Stomach smooth muscle (tissue), 2 donors: ENCODE results near the gene KCNH2.
A peak's percentile ranks its signal among the peaks of the same experiment; 100 is the strongest.
"Not testable (repeated sequence)": the region's sequence is repeated elsewhere in the genome, so short reads cannot be mapped to it uniquely, and the experiment has no call there.

Source experiments
- H3K27ac ChIP-seq: one replicate; pipeline ENCODE4 v1.7.0; 2013; ENCODE audit warnings: mild to moderate bottlenecking, low read length, inconsistent platforms
- H3K27me3 ChIP-seq, 2 donors: one replicate each; pipeline ENCODE4 v1.7.0; 2013; ENCODE audit warnings: low read length in 2 of 2; ENCODE audit not compliant: insufficient read depth in 2 of 2, control insufficient read depth in 1 of 2
- H3K36me3 ChIP-seq, 2 donors: one replicate each; pipeline ENCODE4 v1.7.0; 2013; ENCODE audit warnings: low read length in 2 of 2; ENCODE audit not compliant: control insufficient read depth in 2 of 2, insufficient read depth in 2 of 2
- H3K4me1 ChIP-seq: one replicate; pipeline ENCODE4 v1.7.0; 2013; ENCODE audit warnings: low read length; ENCODE audit not compliant: control insufficient read depth, insufficient read depth
- H3K4me3 ChIP-seq, 2 donors: one replicate each; pipeline ENCODE4 v1.7.0; 2013; ENCODE audit warnings: low read length in 2 of 2
- H3K9ac ChIP-seq, 2 donors: one replicate each; pipeline ENCODE4 v1.7.0; 2013; ENCODE audit warnings: low read length in 2 of 2, mild to moderate bottlenecking in 1 of 2
- H3K9me3 ChIP-seq, 2 donors: one replicate each; pipeline ENCODE4 v1.7.0; 2013; ENCODE audit warnings: low read length in 2 of 2; ENCODE audit not compliant: control insufficient read depth in 2 of 2
- donor health status: healthy.
- donor health status: Pancreatic carcinoma.

KCNH2 gene

GRCh38 chr7:151011616-151012015, 33.5 kb upstream of the KCNH2 start:
- H3K27ac ChIP-seq, H3K9me3 ChIP-seq, H3K4me3 ChIP-seq, H3K36me3 ChIP-seq, H3K9ac ChIP-seq: not testable (repeated sequence)
- Histone ChIP-seq H3K27me3 (peaks cover 26 to 44% of the 10 kb centered on the region in 2 donors), H3K4me1 (peaks cover 32% of the 10 kb centered on the region)

- H3K4me1 ChIP-seq: peaks cover 32% of the 10 kb centered on the region
- H3K4me3 ChIP-seq: no peak overlapping the region
- H3K27ac ChIP-seq: no peak overlapping the region
- peaks cover 21 to 38% of the 10 kb centered on the region in 2 donors for H3K27me3 ChIP-seq
- no peaks in the 10 kb centered on the region for H3K9me3 ChIP-seq
- no peaks in the 10 kb centered on the region for H3K36me3 ChIP-seq
- H3K9ac ChIP-seq: no peak overlapping the region
Observed at GRCh38 chr7:151011097-151011409, 32.9 kb upstream of the KCNH2 start.

- no peaks in the 10 kb centered on the region for H3K9me3 ChIP-seq
- peaks cover 32% of the 10 kb centered on the region for H3K4me1 ChIP-seq
- no peak overlapping the region for H3K4me3 ChIP-seq
- H3K9ac ChIP-seq: no peak overlapping the region
- no peak overlapping the region for H3K27ac ChIP-seq
- H3K36me3 ChIP-seq: no peaks in the 10 kb centered on the region
- peaks cover 17 to 33% of the 10 kb centered on the region in 2 donors for H3K27me3 ChIP-seq
Observed at GRCh38 chr7:151010307-151011096, 32.4 kb upstream of the KCNH2 start.

- H3K9me3 ChIP-seq: no peaks in the 10 kb centered on the region
- no peaks in the 10 kb centered on the region for H3K36me3 ChIP-seq
- H3K9ac ChIP-seq: no peak overlapping the region
- no peak overlapping the region for H3K27ac ChIP-seq
- peaks cover 32% of the 10 kb centered on the region for H3K4me1 ChIP-seq
- peaks cover 12 to 28% of the 10 kb centered on the region in 2 donors for H3K27me3 ChIP-seq
- no peak overlapping the region for H3K4me3 ChIP-seq
Observed at GRCh38 chr7:151010037-151010306, 31.9 kb upstream of the KCNH2 start.

- no peak overlapping the region for H3K9ac ChIP-seq
- peaks cover 10 to 25% of the 10 kb centered on the region in 2 donors for H3K27me3 ChIP-seq
- no peak overlapping the region for H3K4me3 ChIP-seq
- peaks cover 32% of the 10 kb centered on the region for H3K4me1 ChIP-seq
- no peaks in the 10 kb centered on the region for H3K36me3 ChIP-seq
- H3K27ac ChIP-seq: no peak overlapping the region
- H3K9me3 ChIP-seq: no peaks in the 10 kb centered on the region
Observed at GRCh38 chr7:151009327-151010036, 31.4 kb upstream of the KCNH2 start.

- Histone ChIP-seq H3K9ac (no peak overlapping the region), H3K36me3 (no peaks in the 10 kb centered on the region), H3K27me3 (peaks cover 8 to 19% of the 10 kb centered on the region in 2 donors), H3K4me1 (peaks cover 26% of the 10 kb centered on the region), H3K9me3 (no peaks in the 10 kb centered on the region), H3K4me3 (peak overlapping the region in 1 of 2 donors; percentile 54), H3K27ac (no peak overlapping the region)
Observed at GRCh38 chr7:151008511-151009323, 30.6 kb upstream of the KCNH2 start.

- Histone ChIP-seq H3K27ac (no peak overlapping the region), H3K9me3 (no peaks in the 10 kb centered on the region), H3K27me3 (peaks cover 8 to 17% of the 10 kb centered on the region in 2 donors), H3K9ac (no peak overlapping the region), H3K4me3 (peak overlapping the region in 1 of 2 donors; percentile 54), H3K4me1 (peaks cover 22% of the 10 kb centered on the region), H3K36me3 (no peaks in the 10 kb centered on the region)
Observed at GRCh38 chr7:151008143-151008510, 30.0 kb upstream of the KCNH2 start.

GRCh38 chr7:151007469-151007898, 29.4 kb upstream of the KCNH2 start:
- no peak overlapping the region for H3K27ac ChIP-seq
- H3K9ac ChIP-seq: no peak overlapping the region
- H3K9me3 ChIP-seq: no peaks in the 10 kb centered on the region
- H3K4me3 ChIP-seq: no peak overlapping the region
- H3K4me1 ChIP-seq: peaks cover 16% of the 10 kb centered on the region
- H3K36me3 ChIP-seq: no peaks in the 10 kb centered on the region
- H3K27me3 ChIP-seq: peaks cover 8 to 10% of the 10 kb centered on the region in 2 donors

- H3K4me3 ChIP-seq: no peak overlapping the region
- no peaks in the 10 kb centered on the region for H3K36me3 ChIP-seq
- H3K9me3 ChIP-seq: no peaks in the 10 kb centered on the region
- peaks cover 3 to 6% of the 10 kb centered on the region in 2 donors for H3K27me3 ChIP-seq
- H3K27ac ChIP-seq: no peak overlapping the region
- H3K9ac ChIP-seq: no peak overlapping the region
- H3K4me1 ChIP-seq: peaks cover 15% of the 10 kb centered on the region
Observed at GRCh38 chr7:151006590-151007300, 28.6 kb upstream of the KCNH2 start.

GRCh38 chr7:151005566-151005965, 27.4 kb upstream of the KCNH2 start:
- no peaks in the 10 kb centered on the region for H3K36me3 ChIP-seq

More at GRCh38 chr7:151005566-151005965, 27.4 kb upstream of the KCNH2 start:
- Histone ChIP-seq H3K27ac (no peak overlapping the region), H3K27me3 (peaks cover 3 to 6% of the 10 kb centered on the region in 2 donors), H3K9ac (no peak overlapping the region), H3K4me1 (peaks cover 14% of the 10 kb centered on the region), H3K9me3 (no peaks in the 10 kb centered on the region), H3K4me3 (no peak overlapping the region)
